MCF 10A (cell line): Measurements from ENCODE around the gene APBA3. TPM values are rescaled to one million over a fixed set of nuclear protein-coding genes. Genes with fewer than 3 reads are reported as not detected.
"Not testable (repeated sequence)": the region's sequence is repeated elsewhere in the genome, so short reads cannot be mapped to it uniquely, and the experiment has no call there.

Experiments used
- BruUV-seq: library from RNA; stranded (reverse); fragments of 400-500 nt; replicated peaks from 2 replicates; lab custom pipeline; 2021; lab: Mats Ljungman, UMichigan
- CTCF ChIA-PET: fragments of 300-600 bp; sonication (Branson Sonifier 250); formaldehyde crosslinking; extraction: SDS; loops from one replicate; lab custom pipeline; 2021; ENCODE audit warnings: antibody characterized with exemption, inconsistent platforms; lab: Yijun Ruan, JAX
- POLR2A ChIA-PET: fragments of 300-600, 350-650 bp; sonication (Branson Sonifier 250); formaldehyde crosslinking; extraction: SDS; loops from one replicate; lab custom pipeline; 2020; ENCODE audit warnings: antibody characterized with exemption, inconsistent platforms; lab: Yijun Ruan, JAX
- DNase-seq: peaks from one replicate; pipeline ENCODE4 v3.0.0-alpha.2; 2018; ENCODE audit not compliant: unreplicated experiment
- H3K27ac Mint-ChIP-seq: one replicate; pipeline ENCODE4 v1.8.0; 2022; ENCODE audit warnings: mild to moderate bottlenecking, low read depth, mixed read lengths; ENCODE audit not compliant: unreplicated experiment
- H3K27me3 Mint-ChIP-seq: one replicate; pipeline ENCODE4 v1.8.0; 2022; ENCODE audit warnings: mixed read lengths; ENCODE audit not compliant: insufficient read depth, unreplicated experiment
- H3K36me3 Mint-ChIP-seq: one replicate; pipeline ENCODE4 v1.8.0; 2022; ENCODE audit warnings: mild to moderate bottlenecking, moderate library complexity, mixed read lengths; ENCODE audit not compliant: insufficient read depth, unreplicated experiment
- H3K4me1 Mint-ChIP-seq: one replicate; pipeline ENCODE4 v1.8.0; 2022; ENCODE audit warnings: mixed read lengths; ENCODE audit not compliant: insufficient read depth, unreplicated experiment
- H3K4me3 Mint-ChIP-seq: one replicate; pipeline ENCODE4 v1.8.0; 2022; ENCODE audit warnings: mild to moderate bottlenecking, moderate library complexity, mixed read lengths; ENCODE audit not compliant: unreplicated experiment
- H3K9me3 Mint-ChIP-seq: one replicate; pipeline ENCODE4 v1.8.0; 2022; ENCODE audit warnings: mixed read lengths; ENCODE audit not compliant: unreplicated experiment
- intact Hi-C: fragments of 100-400 bp; cut with micrococcal nuclease; formaldehyde crosslinking; loops from 2 replicates; pipeline ENCODE4 v1.14.1; 2022
- total RNA-seq: library from RNA; stranded (reverse); gene quantifications from 2 replicates; pipeline ENCODE4 v1.2.3, GENCODE V29; 2022
- TF ChIP-seq, protein P1 (sequence below): fragments of 200-600 bp; IDR thresholded peaks from one replicate; pipeline ENCODE4 v1.8.0; 2022; ENCODE audit warnings: antibody characterized with exemption, mild to moderate bottlenecking; ENCODE audit not compliant: unreplicated experiment

Gene APBA3
- total RNA-seq, 1 experiment from 2014 or later, result 22.9 TPM

DNA sequence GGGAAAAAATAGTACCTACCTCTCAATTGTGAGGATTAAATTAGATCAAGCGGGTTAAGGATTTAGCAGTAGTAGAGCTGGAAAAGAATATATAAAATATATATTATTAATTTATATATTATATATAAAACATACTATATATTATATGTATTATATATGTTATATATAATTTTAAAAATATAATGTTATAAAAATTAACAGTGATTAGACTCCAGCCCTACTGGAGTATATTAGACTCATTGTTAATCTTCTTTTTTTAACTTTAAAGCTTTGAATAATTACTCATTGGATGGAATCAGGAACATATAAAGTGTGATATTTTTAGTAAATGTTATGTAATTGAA is 610 bp upstream of the APBA3 start:
- POLR2A ChIA-PET, result interaction anchor here (0.6 to 3.5 kb wide), 20 partner anchors 9 to 1286 kb away, joined by 3 to 33 read pairs (median 6); partner anchors contain the start of genes CHAF1A, DAPK3, EEF2 and GADD45B
- TF ChIP-seq, protein P1, sequence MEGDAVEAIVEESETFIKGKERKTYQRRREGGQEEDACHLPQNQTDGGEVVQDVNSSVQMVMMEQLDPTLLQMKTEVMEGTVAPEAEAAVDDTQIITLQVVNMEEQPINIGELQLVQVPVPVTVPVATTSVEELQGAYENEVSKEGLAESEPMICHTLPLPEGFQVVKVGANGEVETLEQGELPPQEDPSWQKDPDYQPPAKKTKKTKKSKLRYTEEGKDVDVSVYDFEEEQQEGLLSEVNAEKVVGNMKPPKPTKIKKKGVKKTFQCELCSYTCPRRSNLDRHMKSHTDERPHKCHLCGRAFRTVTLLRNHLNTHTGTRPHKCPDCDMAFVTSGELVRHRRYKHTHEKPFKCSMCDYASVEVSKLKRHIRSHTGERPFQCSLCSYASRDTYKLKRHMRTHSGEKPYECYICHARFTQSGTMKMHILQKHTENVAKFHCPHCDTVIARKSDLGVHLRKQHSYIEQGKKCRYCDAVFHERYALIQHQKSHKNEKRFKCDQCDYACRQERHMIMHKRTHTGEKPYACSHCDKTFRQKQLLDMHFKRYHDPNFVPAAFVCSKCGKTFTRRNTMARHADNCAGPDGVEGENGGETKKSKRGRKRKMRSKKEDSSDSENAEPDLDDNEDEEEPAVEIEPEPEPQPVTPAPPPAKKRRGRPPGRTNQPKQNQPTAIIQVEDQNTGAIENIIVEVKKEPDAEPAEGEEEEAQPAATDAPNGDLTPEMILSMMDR, result no peak
- H3K27ac Mint-ChIP-seq, result peak overlapping the region; percentile 98
- DNase-seq, result no peak
- intact Hi-C loops, result loop anchor here (10.0 kb wide), 1 partner anchor 63 kb away; no protein-coding TSS in a partner anchor
- H3K4me3 Mint-ChIP-seq, result peak overlapping the region; percentile 92
- H3K4me1 Mint-ChIP-seq, result peaks cover 6% of the 10 kb centered on the region
- BruUV-seq, result no TSS peak
- CTCF ChIA-PET, result interaction anchor here (0.6 to 2.4 kb wide), 12 partner anchors 9 to 632 kb away, joined by 3 to 11 read pairs (median 4); partner anchors contain the start of gene DAPK3
- H3K9me3 Mint-ChIP-seq, result no peaks in the 10 kb centered on the region
- H3K27me3 Mint-ChIP-seq, result no peaks in the 10 kb centered on the region
- peaks cover 37% of the 10 kb centered on the region for H3K36me3 Mint-ChIP-seq

DNA sequence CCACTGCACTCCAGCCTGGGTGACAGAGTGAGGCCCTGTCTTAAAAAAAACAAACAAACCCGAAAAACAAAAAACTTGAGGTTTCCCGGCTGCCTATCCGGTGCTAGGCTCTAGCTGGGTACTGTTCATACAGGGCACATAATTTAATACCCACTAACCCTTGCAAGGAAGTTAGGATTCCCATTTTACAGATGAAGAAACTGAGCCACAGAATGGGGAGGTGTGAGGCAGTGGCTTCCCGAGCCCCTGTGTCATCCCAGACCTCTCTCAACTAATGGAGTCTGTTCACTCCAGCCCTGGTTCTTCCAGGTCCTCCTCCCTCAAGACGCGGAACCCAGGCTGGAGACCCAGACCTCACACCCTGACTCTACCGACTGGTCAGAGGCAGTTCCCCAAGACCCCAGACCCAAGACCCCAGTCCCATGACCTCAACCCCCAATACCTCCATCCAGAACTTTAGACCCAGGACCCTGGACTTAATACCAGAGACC is 576 bp downstream of the APBA3 start:
- peak; percentile 20 for DNase-seq
- ChIA-PET CTCF (interaction anchor here (0.6 to 1.0 kb wide), 3 partner anchors 13 to 210 kb away, joined by 3 to 4 read pairs (median 3); partner anchors contain the start of gene DAPK3), POLR2A (interaction anchor here (1.1 to 3.5 kb wide), 7 partner anchors 9 to 229 kb away, joined by 5 to 33 read pairs (median 6); partner anchors contain the start of genes DAPK3, MFSD12 and PIP5K1C)
- no peaks in the 10 kb centered on the region for H3K27me3 Mint-ChIP-seq
- BruUV-seq, result TSS peak; percentile 33
- peaks cover 6% of the 10 kb centered on the region for H3K4me1 Mint-ChIP-seq
- H3K36me3 Mint-ChIP-seq, result peaks cover 38% of the 10 kb centered on the region
- TF ChIP-seq, protein P1, result no peak
- peak overlapping the region; percentile 92 for H3K4me3 Mint-ChIP-seq
- intact Hi-C loops, result loop anchor here (10.0 kb wide), 1 partner anchor 64 kb away; no protein-coding TSS in a partner anchor
- peak overlapping the region; percentile 98 for H3K27ac Mint-ChIP-seq
- no peaks in the 10 kb centered on the region for H3K9me3 Mint-ChIP-seq

DNA sequence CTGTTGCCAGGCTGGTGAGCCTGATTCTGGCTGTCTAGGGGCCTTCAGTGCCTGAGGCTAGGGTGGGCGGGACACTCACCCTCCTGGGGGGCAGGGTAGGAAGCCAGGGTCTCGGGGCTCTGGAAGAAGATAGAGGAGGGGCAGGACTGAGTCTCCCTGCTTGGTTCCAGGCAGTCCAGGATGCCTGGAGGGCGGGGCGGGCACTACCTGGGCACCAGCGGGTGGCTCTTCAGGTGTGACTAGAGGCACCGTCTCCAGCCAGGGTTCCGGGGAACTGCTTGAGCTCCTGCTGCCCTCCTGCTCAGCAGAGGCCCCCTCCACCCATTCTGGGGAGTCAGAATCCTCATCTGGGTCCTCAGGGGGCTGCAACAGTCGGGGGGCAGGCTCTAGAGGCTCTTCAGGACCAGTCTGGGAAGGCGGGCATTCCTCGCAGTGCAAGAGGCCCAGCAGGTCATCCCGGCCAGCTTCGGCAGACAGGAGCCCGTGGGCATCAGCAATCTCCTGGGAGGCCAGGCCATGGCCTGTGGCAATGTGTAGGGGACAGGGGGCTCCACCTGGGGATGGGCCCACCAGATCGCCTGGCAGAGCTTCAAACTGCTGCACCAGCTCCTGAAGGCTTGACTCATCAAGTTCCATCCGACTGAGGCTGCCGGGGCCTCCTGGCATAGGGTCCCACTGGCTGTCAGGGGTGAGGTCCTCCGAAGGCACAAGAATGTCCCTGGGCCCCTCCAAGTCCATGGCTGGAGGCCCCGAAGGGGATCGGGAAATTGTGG is 1.8 kb downstream of the APBA3 start:
- no peak for DNase-seq
- peaks cover 6% of the 10 kb centered on the region for H3K4me1 Mint-ChIP-seq
- POLR2A ChIA-PET, result interaction anchor here (0.7 kb wide), 1 partner anchor 210 kb away, joined by 3 read pairs; no protein-coding TSS in a partner anchor
- no peaks in the 10 kb centered on the region for H3K27me3 Mint-ChIP-seq
- intact Hi-C loops, result loop anchor here (10.0 kb wide), 1 partner anchor 65 kb away; no protein-coding TSS in a partner anchor
- no TSS peak for BruUV-seq
- TF ChIP-seq, protein P1, result no peak
- peaks cover 35% of the 10 kb centered on the region for H3K36me3 Mint-ChIP-seq
- CTCF ChIA-PET, result interaction anchor here (0.6 kb wide), 1 partner anchor 865 kb away, joined by 4 read pairs; no protein-coding TSS in a partner anchor
- no peak overlapping the region for H3K4me3 Mint-ChIP-seq
- no peak overlapping the region for H3K27ac Mint-ChIP-seq
- no peaks in the 10 kb centered on the region for H3K9me3 Mint-ChIP-seq

DNA sequence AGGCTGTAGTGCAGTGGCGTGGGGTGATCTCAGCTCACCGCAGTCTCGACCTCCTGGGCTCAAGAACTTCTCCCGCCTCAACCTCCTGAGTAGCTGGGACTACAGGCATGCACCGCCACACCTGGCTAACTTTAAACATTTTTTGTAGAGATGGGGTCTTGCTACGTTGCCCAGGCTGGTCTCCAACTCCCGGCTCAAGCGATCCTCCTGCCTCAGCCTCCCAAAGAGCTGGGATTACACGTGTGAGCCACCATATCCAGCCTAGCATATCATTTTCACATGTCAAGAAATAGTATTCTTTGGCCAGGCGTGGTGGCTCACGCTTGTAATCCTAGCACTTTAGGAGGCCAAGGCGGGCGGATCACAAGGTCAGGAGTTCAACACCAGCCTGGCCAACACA is 3.2 kb downstream of the APBA3 start:
- H3K27ac Mint-ChIP-seq, BruUV-seq, intact Hi-C loops, H3K9me3 Mint-ChIP-seq, CTCF ChIA-PET, DNase-seq, H3K27me3 Mint-ChIP-seq, POLR2A ChIA-PET, H3K4me3 Mint-ChIP-seq, H3K4me1 Mint-ChIP-seq: not testable (repeated sequence)
- H3K36me3 Mint-ChIP-seq, result peaks cover 37% of the 10 kb centered on the region

DNA sequence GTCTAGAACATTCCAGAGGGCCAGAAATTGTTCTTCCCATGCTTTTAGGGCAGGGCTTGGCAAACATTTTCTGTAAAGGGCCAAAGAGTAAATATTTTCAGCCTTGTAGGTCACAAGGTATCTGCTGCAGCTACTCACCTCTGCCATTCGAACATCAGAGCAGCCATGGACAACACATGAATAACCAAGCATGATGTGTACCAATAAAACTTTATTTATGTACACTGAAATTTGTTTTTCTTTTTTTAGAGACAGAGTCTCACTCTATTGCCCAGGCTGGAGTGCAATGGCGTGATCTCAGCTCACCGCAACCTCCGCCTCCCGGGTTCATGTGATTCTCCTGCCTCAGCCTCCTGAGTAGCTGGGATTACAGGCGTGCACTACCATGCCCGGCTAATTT is 3.8 kb downstream of the APBA3 start:
- H3K27me3 Mint-ChIP-seq, DNase-seq, POLR2A ChIA-PET, H3K4me3 Mint-ChIP-seq, H3K9me3 Mint-ChIP-seq, intact Hi-C loops, H3K4me1 Mint-ChIP-seq, CTCF ChIA-PET, H3K27ac Mint-ChIP-seq, BruUV-seq: not testable (repeated sequence)
- peaks cover 43% of the 10 kb centered on the region for H3K36me3 Mint-ChIP-seq
